ENCODE measurements around the gene CDH6. TPM values are rescaled to one million over a fixed set of nuclear protein-coding genes. Genes with fewer than 3 reads are reported as not detected.

The CDH6 gene
- total RNA-seq, 1 experiment from 2014 or later = 0.57 TPM

- no peak for DNase-seq (ENCODE audit: low read depth)
These were observed 183.9 kb downstream of the CDH6 start for GRCh38 chr5:31377274-31377946.

- no peak for DNase-seq (ENCODE audit: low read depth)
These were observed 184.7 kb downstream of the CDH6 start for GRCh38 chr5:31378136-31378535.
